GM18868 (cell line): Measurements from ENCODE around the gene ARHGAP22.

Source experiments
- ATAC-seq: cut with Tn5 transposase; IDR thresholded peaks from one replicate; pipeline ENCODE4 v1.9.1; 2021; ENCODE audit warnings: mild to moderate bottlenecking, moderate library complexity; ENCODE audit not compliant: unreplicated experiment

ARHGAP22 gene

GRCh38 chr10:48590945-48591344 is 13.9 kb downstream of the ARHGAP22 start:
- no peak for ATAC-seq

GRCh38 chr10:48589266-48589665 is 15.6 kb downstream of the ARHGAP22 start:
- no peak for ATAC-seq

DNA sequence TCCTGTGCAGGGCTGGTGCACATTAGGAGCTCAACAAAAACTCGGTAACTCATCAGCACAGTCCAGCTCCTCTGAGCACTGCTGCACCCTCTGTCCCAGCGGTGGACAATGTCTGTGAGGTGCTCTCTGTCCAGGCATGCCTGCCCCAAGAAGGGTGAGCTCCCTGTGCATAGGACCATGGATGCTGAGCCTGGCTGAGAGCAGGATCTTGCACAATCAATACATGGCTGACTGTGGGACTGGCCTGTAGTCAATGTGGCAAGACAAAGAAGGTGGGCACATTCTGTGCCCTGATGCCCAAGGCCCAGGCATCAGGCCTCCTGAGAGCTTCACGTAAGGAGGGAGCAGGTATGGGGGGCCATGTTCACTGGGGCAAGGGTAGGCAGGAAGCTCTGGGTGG is 17.1 kb downstream of the ARHGAP22 start:
- ATAC-seq: no peak

- no peak for ATAC-seq
These were observed 17.8 kb downstream of the ARHGAP22 start for GRCh38 chr10:48587101-48587500.

DNA sequence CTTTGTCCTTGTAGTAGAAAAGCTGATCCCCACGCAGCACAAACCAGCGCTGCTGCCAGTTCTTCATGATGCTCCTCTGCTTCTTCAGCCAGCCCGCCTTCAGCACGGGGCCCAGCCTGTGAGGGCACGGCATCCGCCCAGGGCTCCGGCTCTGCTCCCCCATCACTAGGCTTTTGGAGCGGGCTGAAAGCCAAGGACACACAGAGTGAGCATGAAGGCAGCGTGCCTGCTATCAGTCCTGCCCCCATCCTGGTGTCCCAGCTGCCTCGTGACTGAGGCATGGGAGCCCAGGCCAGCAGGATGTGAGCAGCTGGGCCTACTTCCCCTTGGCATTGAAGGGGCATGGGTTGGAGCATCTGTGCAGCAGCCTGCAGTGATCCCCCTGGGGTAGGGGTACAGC is 21.9 kb downstream of the ARHGAP22 start:
- ATAC-seq: no peak

- ATAC-seq: no peak
These were observed 24.6 kb downstream of the ARHGAP22 start for GRCh38 chr10:48580236-48580635.

DNA sequence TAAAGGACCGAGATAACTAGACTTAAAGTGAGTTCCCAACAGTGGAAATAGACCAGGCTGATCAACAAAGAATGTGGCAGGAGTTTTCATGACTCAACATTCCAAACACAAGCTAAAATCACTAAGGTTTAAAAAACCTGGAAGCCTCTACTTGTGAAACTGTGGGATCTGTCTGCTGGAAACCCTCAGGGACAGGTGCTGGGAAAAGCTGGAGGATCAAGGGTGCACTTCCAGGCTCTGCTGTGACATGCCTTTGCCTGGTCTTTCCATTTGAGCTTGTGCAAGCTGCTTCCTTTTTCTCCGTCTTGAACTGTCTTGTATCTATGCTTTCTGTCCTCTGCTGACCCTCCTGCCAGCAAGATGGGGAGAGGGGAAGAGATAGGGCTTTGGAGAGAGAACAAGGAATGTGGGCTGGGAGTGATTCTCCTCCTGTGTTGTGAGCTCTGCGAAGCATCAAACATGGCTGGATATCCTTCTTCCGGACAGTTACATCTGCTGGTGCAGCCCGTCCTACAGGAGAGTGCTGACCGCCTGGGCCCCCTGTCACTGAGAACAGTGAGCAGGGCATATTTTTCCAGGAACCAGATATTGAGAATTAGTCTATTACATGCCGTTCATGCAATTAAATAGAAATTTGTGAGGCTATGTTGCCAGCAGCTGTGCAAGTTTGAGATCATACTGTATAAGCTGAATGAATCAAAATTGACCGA is 25.5 kb downstream of the ARHGAP22 start:
- no peak for ATAC-seq

- ATAC-seq: peak; percentile 42
These were observed 27.7 kb downstream of the ARHGAP22 start for GRCh38 chr10:48577158-48577557.

- no peak for ATAC-seq
These were observed 28.4 kb downstream of the ARHGAP22 start for GRCh38 chr10:48576501-48576900.

- no peak for ATAC-seq
These were observed 29.0 kb downstream of the ARHGAP22 start for GRCh38 chr10:48575901-48576300.

DNA sequence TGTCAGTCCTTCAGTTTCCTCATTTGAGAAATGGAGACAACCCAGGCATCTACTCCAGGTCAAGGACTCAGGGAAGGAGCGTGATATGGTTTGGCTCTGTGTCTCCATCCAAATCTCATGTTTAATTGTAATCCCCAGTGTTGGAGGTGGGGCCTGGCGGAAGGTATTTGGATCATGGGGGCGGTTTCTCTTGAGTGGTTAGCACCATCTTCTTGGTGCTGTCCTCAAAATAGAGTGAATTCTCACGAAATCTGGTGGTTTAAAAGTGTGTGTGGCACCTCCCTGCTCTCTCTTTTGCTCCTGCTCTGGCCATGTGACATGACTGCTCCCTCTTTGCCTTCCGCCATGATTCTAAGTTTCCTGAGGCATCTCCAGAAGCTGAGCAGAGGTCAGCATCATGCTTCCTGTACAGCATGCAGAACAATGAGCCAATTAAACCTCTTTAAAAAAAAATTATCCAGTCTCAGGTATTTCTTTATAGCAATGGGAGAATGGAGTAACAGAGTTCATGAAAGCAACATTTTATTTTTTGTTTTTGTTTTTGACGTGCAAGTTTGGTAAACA is 30.0 kb downstream of the ARHGAP22 start:
- ATAC-seq: peak; percentile 28

DNA sequence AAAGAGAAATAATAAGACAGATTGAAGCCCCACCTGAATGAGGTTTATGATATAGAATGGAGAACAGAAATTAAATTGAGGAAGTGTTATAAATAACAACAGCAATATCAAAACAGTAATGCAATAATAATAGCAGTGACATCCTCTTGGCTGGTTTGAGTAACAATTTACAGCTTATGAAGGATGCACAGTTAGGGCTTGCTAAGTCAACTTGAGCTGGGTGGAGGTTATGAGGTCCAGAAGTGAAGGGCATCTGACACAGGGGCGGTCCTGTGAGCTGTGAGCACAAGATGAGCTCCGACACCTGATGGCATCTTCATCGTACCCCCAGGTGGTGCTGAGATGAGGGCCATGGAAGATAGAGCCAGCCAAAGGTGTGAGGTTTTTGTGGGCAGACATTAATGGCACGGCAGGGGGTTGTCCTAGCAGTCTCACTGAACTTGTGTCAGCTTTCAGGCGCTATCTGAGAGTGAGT is 30.5 kb downstream of the ARHGAP22 start:
- peak; percentile 55 for ATAC-seq

- ATAC-seq: peak; percentile 38
These were observed 31.8 kb downstream of the ARHGAP22 start for GRCh38 chr10:48573045-48573444.

DNA sequence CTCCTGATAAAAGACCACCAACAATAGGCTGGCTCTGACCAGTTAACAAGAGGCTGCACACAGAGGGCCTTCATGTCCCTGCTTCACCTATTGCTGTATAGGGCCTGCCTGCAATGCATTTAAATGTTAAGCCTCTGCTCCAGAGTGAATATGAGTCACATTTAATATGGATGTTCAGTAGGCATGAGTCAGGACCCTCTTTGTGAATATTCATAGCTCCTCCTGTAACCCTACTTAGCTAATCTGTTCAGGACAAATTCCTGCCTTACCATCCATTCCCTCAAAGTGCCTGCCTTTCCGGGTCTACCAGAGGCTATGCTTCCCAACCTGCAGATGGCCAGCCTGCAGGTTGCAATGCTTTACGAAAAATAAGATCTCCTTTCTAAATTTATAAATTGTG is 32.5 kb downstream of the ARHGAP22 start:
- no peak for ATAC-seq

GRCh38 chr10:48568546-48568945 is 36.3 kb downstream of the ARHGAP22 start:
- ATAC-seq: no peak

GRCh38 chr10:48568131-48568530 is 36.7 kb downstream of the ARHGAP22 start:
- ATAC-seq: no peak

- ATAC-seq: no peak
These were observed 37.5 kb downstream of the ARHGAP22 start for GRCh38 chr10:48567346-48567745.

DNA sequence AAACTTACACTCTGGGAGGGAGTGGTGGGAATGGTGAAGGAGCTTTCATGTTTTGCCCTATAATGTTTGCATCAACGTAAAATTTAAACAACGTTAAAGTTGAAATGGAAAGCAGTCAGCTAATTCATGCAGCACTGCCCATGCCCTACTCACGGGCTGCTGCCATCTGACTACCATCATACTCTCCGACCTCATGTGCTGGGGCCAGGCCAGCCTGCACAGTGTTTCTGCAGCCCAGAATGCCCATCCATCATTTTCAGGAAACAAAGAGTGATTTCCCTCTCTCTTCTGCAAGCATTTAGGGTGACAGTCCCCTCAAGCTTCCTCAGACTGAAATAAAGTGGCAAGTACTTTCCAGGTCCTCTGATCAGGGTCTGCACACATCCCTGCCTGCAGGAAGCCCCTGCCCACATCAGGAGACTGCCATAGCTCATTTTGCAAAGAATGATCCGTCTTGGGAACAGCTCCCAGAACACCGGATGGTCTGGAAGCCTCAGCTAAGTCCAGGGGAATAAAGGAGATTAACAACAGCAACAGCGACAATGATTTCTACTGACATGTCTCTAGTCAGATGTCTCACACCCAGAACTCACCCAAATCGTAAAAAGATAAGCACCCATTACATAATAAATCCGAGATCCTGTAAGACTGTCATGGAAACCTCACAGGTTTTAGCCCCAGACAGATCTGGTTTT is 40.3 kb downstream of the ARHGAP22 start:
- no peak for ATAC-seq

DNA sequence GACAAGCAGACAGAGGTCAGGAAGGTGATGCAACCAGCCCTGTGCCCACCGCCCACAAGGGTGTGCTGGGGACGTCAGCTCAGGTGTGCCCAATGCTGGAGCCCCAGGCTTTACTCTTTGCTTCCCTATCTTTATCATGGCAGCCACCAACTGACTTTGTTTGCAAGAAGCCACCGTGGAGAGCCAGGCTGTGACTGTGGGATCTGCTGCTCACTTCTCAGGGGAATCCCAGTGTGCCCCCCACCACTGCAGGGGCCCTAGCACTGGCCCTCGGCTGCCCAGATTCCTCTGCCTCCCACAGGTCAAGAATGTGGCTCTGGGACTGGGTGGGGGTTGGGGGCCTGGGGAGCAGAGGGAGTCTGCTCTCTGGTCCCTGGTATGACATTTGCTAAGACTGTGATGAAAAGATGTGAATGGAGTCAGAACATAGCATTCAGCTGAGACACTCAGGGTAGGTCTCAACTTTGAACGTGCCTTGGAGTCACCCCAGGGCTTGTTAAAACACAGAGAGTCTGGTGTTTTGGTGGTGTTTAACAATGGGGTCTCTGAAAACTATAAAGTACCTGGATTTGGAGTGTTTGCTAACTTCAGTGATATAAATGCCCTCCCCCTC is 47.3 kb downstream of the ARHGAP22 start:
- no peak for ATAC-seq

- no peak for ATAC-seq
These were observed 48.2 kb downstream of the ARHGAP22 start for GRCh38 chr10:48556713-48557112.

DNA sequence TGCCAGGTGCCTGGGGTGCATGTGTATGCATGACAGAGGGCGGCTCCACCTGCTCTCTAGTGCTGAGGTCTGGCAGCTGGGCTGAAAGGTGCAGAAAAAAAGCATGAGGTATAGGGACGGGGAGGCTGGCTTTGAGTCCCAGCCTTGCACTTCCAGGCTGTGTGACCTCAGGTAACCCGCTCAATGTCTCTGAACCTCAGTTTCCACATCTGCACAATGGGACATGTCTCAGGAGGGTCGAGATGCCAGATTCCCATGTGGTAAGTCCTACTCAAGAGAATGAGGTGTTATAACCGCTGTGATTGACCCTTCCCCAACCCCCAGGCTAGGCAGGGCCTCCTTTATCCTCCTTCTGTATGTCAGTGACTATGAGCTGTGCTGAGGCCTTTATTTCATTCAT is 48.8 kb downstream of the ARHGAP22 start:
- ATAC-seq: no peak
